Thyroid gland (tissue), 4 donors: ENCODE results near the gene RCAN2.

ENCODE experiments used
- CTCF ChIP-seq, 6 experiments: fragments of 200-600 bp in 3 of 6; fragments of 450-650 bp in 3 of 6; sonication (generic) in 3 of 6; IDR thresholded peaks; one replicate each; pipeline ENCODE4 v1.5.1; 2016 to 2019; ENCODE audit warnings: antibody characterized with exemption in 6 of 6, mild to moderate bottlenecking in 2 of 6, inconsistent platforms in 1 of 6, moderate library complexity in 1 of 6
- POLR2A ChIP-seq, 2 donors: fragments of 450-650 bp; IDR thresholded peaks; one replicate each; pipeline ENCODE4 v1.6.1; 2017; ENCODE audit warnings: antibody characterized with exemption in 2 of 2, mild to moderate bottlenecking in 2 of 2, moderate library complexity in 1 of 2

GRCh38 chr6:46291880-46292279, 199.4 kb downstream of the RCAN2 start:
- TF ChIP-seq CTCF (IDR thresholded peaks at IDR 0.05) (no peak), POLR2A (IDR thresholded peaks at IDR 0.05) (no peak)
